ENCODE measurements around the gene RNF126.
"Not testable (repeated sequence)": the region's sequence is repeated elsewhere in the genome, so short reads cannot be mapped to it uniquely, and the experiment has no call there.

Gene RNF126

GRCh38 chr19:645912-646778 lies 16.9 kb downstream of the RNF126 start:
- DNase-seq, result no peak

GRCh38 chr19:644789-645188 lies 18.2 kb downstream of the RNF126 start:
- no peak for DNase-seq

DNA sequence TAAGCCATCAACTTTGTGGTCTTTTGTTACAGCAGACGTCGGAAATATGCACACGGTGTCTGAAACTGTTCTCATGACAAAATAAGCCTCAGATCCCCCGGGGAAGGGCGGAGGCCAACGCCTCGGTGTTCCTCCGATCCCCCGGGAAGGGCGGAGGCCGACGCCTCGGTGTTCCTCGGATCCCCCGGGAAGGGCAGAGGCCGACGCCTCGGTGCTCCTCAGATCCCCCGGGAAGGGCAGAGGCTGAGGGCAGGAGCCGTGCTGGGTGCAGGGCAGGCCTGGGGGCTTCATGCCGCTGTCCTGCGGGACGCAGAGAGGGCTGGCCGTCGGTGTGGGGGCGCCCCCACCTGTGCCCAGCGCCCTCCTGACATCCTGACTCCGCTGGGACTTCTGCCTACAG lies 18.7 kb downstream of the RNF126 start:
- DNase-seq, result no peak

- DNase-seq, result no peak
Measured at GRCh38 chr19:643736-644135, 19.3 kb downstream of the RNF126 start.

GRCh38 chr19:642767-643727 lies 20.0 kb downstream of the RNF126 start:
- no peak for DNase-seq

DNA sequence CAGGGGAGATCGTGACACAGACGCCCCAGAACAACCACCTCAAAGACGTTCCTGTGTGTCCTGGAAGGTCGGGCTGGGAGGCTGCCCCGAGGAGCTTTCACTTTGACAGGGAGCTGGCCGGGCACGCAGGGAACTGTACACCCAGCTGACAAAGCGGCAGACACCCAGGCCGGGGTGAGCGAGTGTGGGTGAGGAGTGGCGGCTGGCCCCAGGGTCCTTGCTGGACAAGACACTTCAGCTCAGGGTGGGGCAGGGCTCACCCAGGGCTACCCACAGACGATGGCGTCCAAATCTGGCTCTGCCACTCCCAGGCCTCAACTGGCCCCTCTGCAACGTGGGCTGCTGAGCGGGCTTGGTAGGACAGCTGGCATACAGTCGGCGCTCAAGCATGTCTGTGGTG lies 21.3 kb downstream of the RNF126 start:
- no peak for DNase-seq

DNA sequence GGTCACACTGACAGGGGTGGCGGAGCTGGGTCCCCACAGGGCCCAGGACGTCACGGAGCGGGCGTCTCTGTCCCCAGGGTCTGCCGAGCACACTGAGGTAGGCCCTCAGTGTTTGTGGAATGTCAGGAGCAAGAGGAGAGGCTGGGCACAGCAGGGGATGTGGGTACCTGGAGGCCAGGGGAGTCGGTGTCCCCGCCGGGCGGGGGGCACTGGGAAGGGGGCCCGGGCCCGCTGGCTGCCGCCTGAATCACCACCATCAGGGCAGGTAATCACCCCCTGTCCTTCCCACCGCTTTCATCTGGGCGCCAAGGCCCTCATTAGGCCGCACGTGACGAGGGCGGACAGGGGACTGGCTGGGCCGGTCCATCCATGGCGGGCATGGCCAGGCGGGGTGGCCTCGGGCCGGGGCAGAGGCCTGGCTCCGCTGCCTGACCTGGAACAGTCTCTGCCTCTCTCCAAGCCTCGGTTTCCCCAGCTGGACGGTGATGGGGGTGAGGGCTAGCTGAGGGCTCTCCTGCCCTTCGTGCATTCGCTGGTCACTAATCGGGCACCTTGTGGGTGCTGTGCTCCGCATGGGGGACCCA lies 22.3 kb downstream of the RNF126 start:
- DNase-seq, result no peak

DNA sequence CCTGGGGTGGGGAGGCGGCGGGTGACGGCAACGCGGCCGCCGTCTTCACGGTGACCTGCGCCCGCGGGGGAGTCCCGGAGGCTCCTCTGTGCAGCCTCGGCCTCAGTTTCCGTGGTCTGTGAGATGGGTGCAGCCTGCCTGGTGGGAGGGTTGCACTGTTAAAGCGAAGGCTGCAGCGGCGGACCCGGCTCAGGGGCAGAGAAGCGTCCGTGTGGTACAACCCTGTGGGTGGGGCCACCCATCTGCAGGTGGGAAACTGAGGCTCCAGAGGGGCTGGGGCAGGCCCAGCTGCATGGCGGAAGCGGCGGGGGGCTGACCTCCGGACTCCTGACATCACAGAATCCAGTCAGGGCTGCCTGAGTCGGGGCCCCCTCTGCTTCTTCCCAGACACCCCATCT lies 22.9 kb downstream of the RNF126 start:
- DNase-seq, result no peak

- DNase-seq, result peak; percentile 74
Measured at GRCh38 chr19:639253-640160, 23.5 kb downstream of the RNF126 start, which contains the start of gene FGF22. FGF22 (plus strand) TSS chr19:639879; CDS start chr19:639926, 47 bp downstream.

DNA sequence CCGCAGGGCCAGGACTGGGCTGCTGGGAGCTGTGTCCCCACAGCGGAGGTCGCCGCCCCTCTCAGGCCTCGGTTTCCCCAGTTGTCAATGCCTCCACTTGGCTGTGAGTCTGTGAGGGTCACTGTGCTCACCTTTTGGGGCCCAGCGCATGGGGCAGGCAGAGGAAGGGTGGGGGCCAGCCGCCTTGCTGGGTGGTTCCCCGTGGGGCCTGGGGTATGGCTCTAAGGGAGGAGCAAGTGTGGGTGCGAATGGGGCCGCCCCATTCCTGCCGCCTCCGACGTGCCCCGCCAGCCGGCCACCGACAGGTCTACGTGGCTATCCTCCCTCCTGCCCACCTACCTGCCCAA lies 24.1 kb downstream of the RNF126 start:
- DNase-seq, result no peak

- DNase-seq, result no peak
Measured at GRCh38 chr19:634975-635652, 27.9 kb downstream of the RNF126 start.

DNA sequence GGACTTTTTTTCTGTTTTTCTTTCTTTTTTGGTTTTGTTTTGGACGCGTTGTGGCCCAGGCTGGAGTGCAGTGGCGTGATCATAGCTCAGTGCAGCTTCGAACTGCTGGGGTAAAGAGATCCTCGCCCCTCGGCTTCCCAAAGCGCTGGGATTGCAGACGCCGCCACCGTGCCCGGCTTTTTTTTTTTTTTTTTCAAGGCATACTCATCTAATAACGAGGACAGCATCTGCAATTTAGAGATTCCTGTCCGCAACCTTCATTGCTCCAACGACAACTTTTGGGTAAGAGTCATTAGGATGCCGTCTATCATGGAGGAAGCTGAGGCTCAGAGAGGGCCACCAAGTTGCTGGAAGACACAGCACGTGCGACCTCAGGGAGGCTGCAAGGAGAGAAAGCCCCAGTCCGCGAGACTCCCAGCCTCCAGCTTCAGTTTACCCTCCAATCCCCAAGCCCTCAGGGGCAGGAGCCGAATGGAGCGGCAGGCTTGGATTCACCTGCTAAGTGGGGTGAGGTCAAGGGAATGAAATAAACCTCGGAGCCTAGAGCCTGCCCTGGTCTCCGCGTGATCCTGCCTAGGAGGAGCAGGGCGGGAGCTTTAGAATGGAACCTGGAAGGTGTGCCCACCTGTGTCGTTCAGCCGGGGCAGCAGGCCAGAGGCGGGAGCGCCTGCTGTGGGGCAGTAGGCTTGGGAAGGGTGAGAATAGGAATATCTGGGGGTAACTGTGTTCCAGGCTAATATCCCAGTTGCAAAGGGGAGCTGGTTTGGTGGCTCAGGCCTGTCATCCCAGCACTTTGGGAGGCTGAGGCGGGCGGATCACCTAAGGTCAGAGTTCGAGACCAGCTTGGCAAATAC lies 29.0 kb downstream of the RNF126 start:
- no peak for DNase-seq

GRCh38 chr19:633068-633785 lies 29.8 kb downstream of the RNF126 start, which contains the start of gene POLRMT:
POLRMT (minus strand) TSS chr19:633537; CDS start chr19:633512, 25 bp downstream.
- peak; percentile 90 for DNase-seq

DNA sequence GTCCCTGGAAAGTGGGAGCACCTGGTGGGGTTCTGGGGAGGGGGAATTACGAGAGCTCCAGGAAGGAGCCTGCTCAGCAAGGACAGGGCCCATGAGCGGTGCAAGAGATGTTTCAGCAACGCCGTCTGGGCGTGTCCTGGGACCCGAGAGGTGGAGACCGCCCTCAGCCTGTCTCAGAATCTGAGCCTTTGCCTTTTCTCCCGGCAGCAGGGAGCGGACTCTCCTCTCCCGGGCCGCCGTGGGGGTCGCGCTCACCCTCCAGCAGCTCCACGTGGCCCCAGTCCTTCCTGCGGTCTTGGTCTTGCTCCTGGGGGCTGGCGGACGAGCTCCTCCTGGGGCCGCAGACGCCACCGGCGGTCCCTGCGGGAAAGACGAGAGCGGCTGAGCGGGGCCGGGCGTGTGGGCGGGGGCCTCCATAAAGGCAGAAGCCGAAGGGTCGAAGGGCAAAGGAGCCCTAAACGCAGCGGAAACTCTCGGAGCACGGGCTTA lies 30.4 kb downstream of the RNF126 start:
- peak; percentile 2 for DNase-seq

GRCh38 chr19:629961-630714 lies 32.9 kb downstream of the RNF126 start:
- no peak for DNase-seq

GRCh38 chr19:629515-629914 lies 33.5 kb downstream of the RNF126 start:
- not testable (repeated sequence) for DNase-seq

DNA sequence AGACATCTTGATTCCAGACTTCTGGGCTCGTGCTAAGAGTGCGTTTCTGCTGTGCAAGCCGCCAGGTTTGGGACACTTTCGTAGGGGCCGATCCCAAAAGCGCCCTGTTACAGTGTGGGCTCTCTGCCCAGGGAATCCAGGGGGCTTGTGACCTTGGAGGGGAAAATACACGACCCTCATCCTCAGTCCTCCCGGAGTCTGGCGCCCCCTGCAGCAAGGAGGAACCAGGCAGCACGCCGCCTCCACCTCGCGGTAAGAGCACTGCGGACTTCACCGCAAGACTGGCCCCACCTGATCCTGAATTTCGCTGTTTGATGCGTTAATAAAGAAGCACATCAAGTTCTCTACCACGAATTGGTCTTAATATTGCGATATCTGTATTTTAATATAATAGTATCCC lies 34.8 kb downstream of the RNF126 start:
- no peak for DNase-seq

- DNase-seq, result not testable (repeated sequence)
Measured at GRCh38 chr19:626566-626965, 36.4 kb downstream of the RNF126 start.

- DNase-seq, result no peak
Measured at GRCh38 chr19:625257-625656, 37.8 kb downstream of the RNF126 start.
